HCT116 (cell line): ENCODE results near the gene CD40LG. TPM values are rescaled to one million over a fixed set of nuclear protein-coding genes. Genes with fewer than 3 reads are reported as not detected.

Experiments used
- ATAC-seq: fragments of 200-7000 bp; cut with Tn5 transposase; 2 replicates; pipeline ENCODE4 v1.9.1; 2020; ENCODE audit warnings: mild to moderate bottlenecking, moderate library complexity
- BruUV-seq: library from RNA; stranded (reverse); fragments of 400-500 nt; replicated peaks from 2 replicates; lab custom pipeline; 2021; lab: Mats Ljungman, UMichigan
- CTCF ChIA-PET: fragments of 300-600 bp; sonication (Branson Sonifier 250); formaldehyde crosslinking; loops from one replicate; lab custom pipeline; 2021; ENCODE audit warnings: antibody characterized with exemption; lab: Charles Lee
- POLR2A ChIA-PET: fragments of 300-600, 350-600 bp; sonication (Branson Sonifier 250); formaldehyde crosslinking; loops from one replicate; lab custom pipeline; 2021; ENCODE audit warnings: antibody characterized with exemption; lab: Charles Lee
- RAD21 ChIA-PET, 2 experiments: fragments of 300-600 bp; sonication (Branson Sonifier 250); formaldehyde crosslinking; loops; one replicate each; lab custom pipeline; 2023; ENCODE audit warnings: low total read pairs in 2 of 2; ENCODE audit not compliant: uncharacterized antibody in 2 of 2, unreplicated experiment in 2 of 2, low non-redundant PET in 1 of 2; lab: Charles Lee
- DNase-seq: peaks from one replicate; pipeline ENCODE4 v3.0.0-alpha.2; 2010; ENCODE audit warnings: low read depth, low spot score
- H2AFZ ChIP-seq: fragments of 200-600 bp; shearing (Covaris generic), sonication (generic); 2 replicates; pipeline ENCODE4 v1.6.1; 2017; ENCODE audit warnings: low read depth, mixed run types, mixed read lengths, antibody characterized with exemption, low read length; ENCODE audit not compliant: poor library complexity, severe bottlenecking
- H3K27ac ChIP-seq: 2 replicates; pipeline ENCODE4 v1.5.1; 2012; ENCODE audit warnings: low read depth, low read length
- H3K27me3 ChIP-seq: fragments of 200-600 bp; sonication (generic); 2 replicates; pipeline ENCODE4 v1.6.1; 2016; ENCODE audit warnings: mixed run types, low read length, mixed read lengths; ENCODE audit not compliant: insufficient read depth
- H3K36me3 ChIP-seq, 2 experiments: fragments of 200-500 bp in 1 of 2; fragments of 200-600 bp in 1 of 2; sonication (Bioruptor generic) in 1 of 2; sonication (generic) in 1 of 2; 2 replicates each; pipeline versions ENCODE4 v1.5.1 to v1.6.1; 2014 to 2016; ENCODE audit warnings: low read length in 2 of 2, inconsistent platforms in 1 of 2, mixed read lengths in 1 of 2, mixed run types in 1 of 2; ENCODE audit not compliant: insufficient read depth in 2 of 2, control insufficient read depth in 1 of 2
- H3K4me1 ChIP-seq, 2 experiments: fragments of 200-600 bp in 1 of 2; sonication (generic) in 1 of 2; 2 replicates each; pipeline versions ENCODE4 v1.5.1 to v1.6.1; 2012 to 2017; ENCODE audit warnings: low read length in 2 of 2, inconsistent platforms in 1 of 2, mild to moderate bottlenecking in 1 of 2, mixed read lengths in 1 of 2, mixed run types in 1 of 2, moderate library complexity in 1 of 2; ENCODE audit not compliant: insufficient read depth in 2 of 2, control insufficient read depth in 1 of 2
- H3K4me2 ChIP-seq: fragments of 200-600 bp; sonication (generic); 2 replicates; pipeline ENCODE4 v1.6.1; 2017; ENCODE audit warnings: mixed run types, low read length, mixed read lengths
- H3K4me3 ChIP-seq, 2 experiments: fragments of 200-600 bp in 1 of 2; sonication (generic) in 1 of 2; replicated peaks in 1 of 2; 2 replicates each; pipeline ENCODE4 v1.5.1; 2011 to 2016; ENCODE audit warnings: low read length in 2 of 2, control low read depth in 1 of 2, low read depth in 1 of 2, mild to moderate bottlenecking in 1 of 2, mixed read lengths in 1 of 2, mixed run types in 1 of 2
- H3K79me2 ChIP-seq: fragments of 200-600 bp; sonication (generic); 2 replicates; pipeline ENCODE4 v1.6.1; 2017; ENCODE audit warnings: mild to moderate bottlenecking, mixed run types, low read length, moderate library complexity, mixed read lengths; ENCODE audit not compliant: insufficient read depth
- H3K9ac ChIP-seq: fragments of 200-600 bp; sonication (generic); 2 replicates; pipeline ENCODE4 v1.6.1; 2016; ENCODE audit warnings: low read length, mixed read lengths
- H3K9me2 ChIP-seq: fragments of 200-600 bp; sonication (generic), shearing (Covaris generic); 2 replicates; pipeline ENCODE4 v1.6.1; 2017; ENCODE audit warnings: mixed run types, mild to moderate bottlenecking, moderate library complexity; ENCODE audit not compliant: insufficient read depth
- H3K9me3 ChIP-seq, 2 experiments: fragments of 200-500 bp in 1 of 2; fragments of 200-600 bp in 1 of 2; sonication (Bioruptor generic) in 1 of 2; sonication (generic) in 1 of 2; 2 replicates each; pipeline ENCODE4 v1.6.1; 2014 to 2017; ENCODE audit warnings: low read length in 2 of 2, mixed read lengths in 2 of 2, inconsistent platforms in 1 of 2, low read depth in 1 of 2, mild to moderate bottlenecking in 1 of 2, mixed run types in 1 of 2, moderate library complexity in 1 of 2; ENCODE audit not compliant: control insufficient read depth in 1 of 2, insufficient read depth in 1 of 2
- H4K20me1 ChIP-seq: fragments of 200-600 bp; sonication (generic), shearing (Covaris generic); 2 replicates; pipeline ENCODE4 v1.6.1; 2017; ENCODE audit warnings: mixed run types, mild to moderate bottlenecking, moderate library complexity; ENCODE audit not compliant: insufficient read depth
- CBX3 ChIP-seq: IDR thresholded peaks from 2 replicates; pipeline ENCODE4 v1.6.1; 2012; ENCODE audit warnings: low read depth
- CEBPB ChIP-seq: IDR thresholded peaks from 2 replicates; pipeline ENCODE4 v1.6.1; 2012; ENCODE audit warnings: low read depth
- ELF1 ChIP-seq: IDR thresholded peaks from 2 replicates; pipeline ENCODE4 v1.6.1; 2012; ENCODE audit warnings: low read depth, borderline replicate concordance
- EZH2phosphoT487 ChIP-seq: fragments of 200-600 bp; IDR thresholded peaks from 2 replicates; pipeline ENCODE4 v1.6.1; 2018; ENCODE audit warnings: antibody characterized with exemption, borderline replicate concordance
- FOSL1 ChIP-seq: IDR thresholded peaks from 2 replicates; pipeline ENCODE4 v1.6.1; 2012; ENCODE audit warnings: low read depth
- SIN3A ChIP-seq: IDR thresholded peaks from 2 replicates; pipeline ENCODE4 v1.6.1; 2012; ENCODE audit warnings: low read depth
- SRF ChIP-seq: IDR thresholded peaks from 2 replicates; pipeline ENCODE4 v1.6.1; 2012; ENCODE audit warnings: low read depth
- TCF7L2 ChIP-seq: IDR thresholded peaks from 2 replicates; pipeline ENCODE4 v1.7.0; 2011; ENCODE audit warnings: borderline replicate concordance, inconsistent platforms; ENCODE audit not compliant: insufficient read depth, insufficient read length; ENCODE audit errors: extremely low read depth
- YY1 ChIP-seq: IDR thresholded peaks from 2 replicates; pipeline ENCODE4 v1.6.1; 2011; ENCODE audit warnings: low read length, low read depth, moderate library complexity, mild to moderate bottlenecking; ENCODE audit not compliant: insufficient replicate concordance; ENCODE audit errors: extremely low read depth
- ZFX ChIP-seq: fragments of 450-650 bp; IDR thresholded peaks from 2 replicates; pipeline ENCODE4 v1.6.1; 2017
- ZNF274 ChIP-seq: fragments of 200-500 bp; sonication (Bioruptor generic); IDR thresholded peaks from 2 replicates; pipeline ENCODE4 v1.6.1; 2014; ENCODE audit warnings: mild to moderate bottlenecking, low read depth, low read length, inconsistent platforms
- intact Hi-C: fragments of 100-400 bp; cut with micrococcal nuclease; formaldehyde crosslinking; loops from 2 replicates; pipeline ENCODE4 v1.10.0; 2022
- total RNA-seq: library from RNA; stranded (reverse); gene quantifications from one replicate; pipeline ENCODE4 v1.2.1, GENCODE V29; 2021; ENCODE audit not compliant: unreplicated experiment
- TF ChIP-seq, protein P1 (sequence below): IDR thresholded peaks from 2 replicates; pipeline ENCODE4 v1.6.1; 2012; ENCODE audit warnings: low read depth
- TF ChIP-seq, protein P2 (sequence below): IDR thresholded peaks from 2 replicates; pipeline ENCODE4 v1.6.1; 2011; ENCODE audit warnings: mild to moderate bottlenecking, low read length, moderate library complexity; ENCODE audit not compliant: insufficient replicate concordance; ENCODE audit errors: extremely low read depth

Gene CD40LG
- total RNA-seq, 1 experiment from 2014 or later, result not detected

DNA sequence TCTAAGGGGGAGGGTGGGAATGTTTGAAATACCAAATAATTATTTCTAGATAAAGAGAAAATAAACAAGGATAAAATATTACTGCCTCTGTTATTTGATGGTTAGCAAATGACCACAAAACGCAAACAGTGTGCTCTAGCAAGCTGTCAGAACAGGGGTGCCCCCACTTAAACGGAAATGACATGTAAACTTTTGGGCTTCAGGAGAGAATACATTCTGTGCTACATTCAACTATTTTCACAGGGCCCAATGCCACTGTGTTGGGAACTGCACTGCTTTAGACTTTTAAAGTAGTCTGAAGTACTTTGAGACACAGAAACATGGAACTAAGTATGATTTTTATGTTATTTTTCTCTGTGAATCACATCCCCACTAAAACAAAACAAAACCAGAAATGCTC is 14.1 kb downstream of the CD40LG start:
- Histone ChIP-seq H4K20me1 (no peaks in the 10 kb centered on the region), H2AFZ (no peak overlapping the region), H3K9ac (no peak overlapping the region), H3K9me2 (no peaks in the 10 kb centered on the region), H3K4me1 (no peaks in the 10 kb centered on the region), H3K36me3 (no peaks in the 10 kb centered on the region), H3K4me2 (no peak overlapping the region), H3K27me3 (no peaks in the 10 kb centered on the region), H3K9me3 (no peaks in the 10 kb centered on the region), H3K4me3 (no peak overlapping the region), H3K79me2 (no peaks in the 10 kb centered on the region), H3K27ac (no peak overlapping the region)
- ChIA-PET CTCF (no interaction called here), RAD21 (no interaction called here), POLR2A (no interaction called here)
- TF ChIP-seq CEBPB (no peak), SRF (no peak), TCF7L2 (no peak), ZFX (no peak), EZH2phosphoT487 (no peak), CBX3 (no peak), YY1 (no peak), SIN3A (no peak), ZNF274 (no peak), ELF1 (no peak), FOSL1 (no peak)
- TF ChIP-seq, protein P1, sequence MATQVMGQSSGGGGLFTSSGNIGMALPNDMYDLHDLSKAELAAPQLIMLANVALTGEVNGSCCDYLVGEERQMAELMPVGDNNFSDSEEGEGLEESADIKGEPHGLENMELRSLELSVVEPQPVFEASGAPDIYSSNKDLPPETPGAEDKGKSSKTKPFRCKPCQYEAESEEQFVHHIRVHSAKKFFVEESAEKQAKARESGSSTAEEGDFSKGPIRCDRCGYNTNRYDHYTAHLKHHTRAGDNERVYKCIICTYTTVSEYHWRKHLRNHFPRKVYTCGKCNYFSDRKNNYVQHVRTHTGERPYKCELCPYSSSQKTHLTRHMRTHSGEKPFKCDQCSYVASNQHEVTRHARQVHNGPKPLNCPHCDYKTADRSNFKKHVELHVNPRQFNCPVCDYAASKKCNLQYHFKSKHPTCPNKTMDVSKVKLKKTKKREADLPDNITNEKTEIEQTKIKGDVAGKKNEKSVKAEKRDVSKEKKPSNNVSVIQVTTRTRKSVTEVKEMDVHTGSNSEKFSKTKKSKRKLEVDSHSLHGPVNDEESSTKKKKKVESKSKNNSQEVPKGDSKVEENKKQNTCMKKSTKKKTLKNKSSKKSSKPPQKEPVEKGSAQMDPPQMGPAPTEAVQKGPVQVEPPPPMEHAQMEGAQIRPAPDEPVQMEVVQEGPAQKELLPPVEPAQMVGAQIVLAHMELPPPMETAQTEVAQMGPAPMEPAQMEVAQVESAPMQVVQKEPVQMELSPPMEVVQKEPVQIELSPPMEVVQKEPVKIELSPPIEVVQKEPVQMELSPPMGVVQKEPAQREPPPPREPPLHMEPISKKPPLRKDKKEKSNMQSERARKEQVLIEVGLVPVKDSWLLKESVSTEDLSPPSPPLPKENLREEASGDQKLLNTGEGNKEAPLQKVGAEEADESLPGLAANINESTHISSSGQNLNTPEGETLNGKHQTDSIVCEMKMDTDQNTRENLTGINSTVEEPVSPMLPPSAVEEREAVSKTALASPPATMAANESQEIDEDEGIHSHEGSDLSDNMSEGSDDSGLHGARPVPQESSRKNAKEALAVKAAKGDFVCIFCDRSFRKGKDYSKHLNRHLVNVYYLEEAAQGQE, result no peak
- TF ChIP-seq, protein P2, sequence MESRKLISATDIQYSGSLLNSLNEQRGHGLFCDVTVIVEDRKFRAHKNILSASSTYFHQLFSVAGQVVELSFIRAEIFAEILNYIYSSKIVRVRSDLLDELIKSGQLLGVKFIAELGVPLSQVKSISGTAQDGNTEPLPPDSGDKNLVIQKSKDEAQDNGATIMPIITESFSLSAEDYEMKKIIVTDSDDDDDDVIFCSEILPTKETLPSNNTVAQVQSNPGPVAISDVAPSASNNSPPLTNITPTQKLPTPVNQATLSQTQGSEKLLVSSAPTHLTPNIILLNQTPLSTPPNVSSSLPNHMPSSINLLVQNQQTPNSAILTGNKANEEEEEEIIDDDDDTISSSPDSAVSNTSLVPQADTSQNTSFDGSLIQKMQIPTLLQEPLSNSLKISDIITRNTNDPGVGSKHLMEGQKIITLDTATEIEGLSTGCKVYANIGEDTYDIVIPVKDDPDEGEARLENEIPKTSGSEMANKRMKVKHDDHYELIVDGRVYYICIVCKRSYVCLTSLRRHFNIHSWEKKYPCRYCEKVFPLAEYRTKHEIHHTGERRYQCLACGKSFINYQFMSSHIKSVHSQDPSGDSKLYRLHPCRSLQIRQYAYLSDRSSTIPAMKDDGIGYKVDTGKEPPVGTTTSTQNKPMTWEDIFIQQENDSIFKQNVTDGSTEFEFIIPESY, result no peak
- ATAC-seq, result no peak
- BruUV-seq, result no TSS peak
- DNase-seq, result no peak
- intact Hi-C loops, result no loop called here
